Duodenal mucosa (tissue), 2 donors: ENCODE results near the gene ATRX.
"Not testable (repeated sequence)": the region's sequence is repeated elsewhere in the genome, so short reads cannot be mapped to it uniquely, and the experiment has no call there.

Source experiments
- H3K27ac ChIP-seq: one replicate; pipeline ENCODE4 v1.7.0; 2013; ENCODE audit warnings: low read depth, low read length
- H3K27me3 ChIP-seq, 2 donors: one replicate each; pipeline ENCODE4 v1.7.0; 2013; ENCODE audit warnings: low read length in 2 of 2, control low read depth in 1 of 2; ENCODE audit not compliant: insufficient read depth in 2 of 2, control insufficient read depth in 1 of 2
- H3K36me3 ChIP-seq, 2 donors: one replicate each; pipeline ENCODE4 v1.7.0; 2013; ENCODE audit warnings: low read length in 2 of 2, control low read depth in 1 of 2; ENCODE audit not compliant: insufficient read depth in 2 of 2, control insufficient read depth in 1 of 2
- H3K4me1 ChIP-seq, 2 donors: one replicate each; pipeline ENCODE4 v1.7.0; 2013; ENCODE audit warnings: low read length in 2 of 2, control low read depth in 1 of 2; ENCODE audit not compliant: insufficient read depth in 2 of 2, control insufficient read depth in 1 of 2
- H3K4me3 ChIP-seq, 2 donors: one replicate each; pipeline ENCODE4 v1.7.0; 2013; ENCODE audit warnings: low read length in 2 of 2, low read depth in 1 of 2
- H3K9ac ChIP-seq, 2 donors: one replicate each; pipeline ENCODE4 v1.7.0; 2013; ENCODE audit warnings: low read length in 2 of 2, low read depth in 1 of 2
- H3K9me3 ChIP-seq, 2 donors: one replicate each; pipeline ENCODE4 v1.7.0; 2013; ENCODE audit warnings: low read length in 2 of 2, control low read depth in 1 of 2; ENCODE audit not compliant: control insufficient read depth in 1 of 2

The ATRX gene

GRCh38 chrX:77595848-77596247, 190.2 kb downstream of the ATRX start:
- Histone ChIP-seq H3K4me1 (no peaks in the 10 kb centered on the region), H3K27me3 (no peaks in the 10 kb centered on the region), H3K9ac (no peak overlapping the region), H3K4me3 (no peak overlapping the region), H3K36me3 (peaks cover 0 to 3% of the 10 kb centered on the region in 2 donors), H3K9me3 (no peaks in the 10 kb centered on the region), H3K27ac (no peak overlapping the region)

GRCh38 chrX:77572322-77572721, 213.7 kb downstream of the ATRX start:
- H3K27me3 ChIP-seq = no peaks in the 10 kb centered on the region
- H3K9ac ChIP-seq = no peak overlapping the region
- H3K36me3 ChIP-seq = no peaks in the 10 kb centered on the region

GRCh38 chrX:77565278-77565677, 220.7 kb downstream of the ATRX start:
- Histone ChIP-seq H3K9me3 (no peaks in the 10 kb centered on the region), H3K4me1 (no peaks in the 10 kb centered on the region), H3K4me3 (no peak overlapping the region), H3K27ac (no peak overlapping the region), H3K36me3 (peaks cover 3 to 6% of the 10 kb centered on the region in 2 donors), H3K9ac (no peak overlapping the region), H3K27me3 (no peaks in the 10 kb centered on the region)

More at GRCh38 chrX:77572322-77572721, 213.7 kb downstream of the ATRX start:
- Histone ChIP-seq H3K9me3 (no peaks in the 10 kb centered on the region), H3K4me1 (no peaks in the 10 kb centered on the region), H3K27ac (no peak overlapping the region), H3K4me3 (no peak overlapping the region)

GRCh38 chrX:77564823-77565222, 221.2 kb downstream of the ATRX start:
- no peak overlapping the region for H3K4me3 ChIP-seq
- no peaks in the 10 kb centered on the region for H3K4me1 ChIP-seq
- H3K27me3 ChIP-seq = no peaks in the 10 kb centered on the region
- no peak overlapping the region for H3K27ac ChIP-seq
- no peak overlapping the region for H3K9ac ChIP-seq
- H3K9me3 ChIP-seq = no peaks in the 10 kb centered on the region
- H3K36me3 ChIP-seq = peaks cover 3 to 6% of the 10 kb centered on the region in 2 donors

GRCh38 chrX:77561372-77561771, 224.6 kb downstream of the ATRX start:
- no peak overlapping the region for H3K27ac ChIP-seq
- H3K9ac ChIP-seq = no peak overlapping the region
- no peaks in the 10 kb centered on the region for H3K9me3 ChIP-seq
- H3K4me1 ChIP-seq = no peaks in the 10 kb centered on the region
- no peaks in the 10 kb centered on the region for H3K27me3 ChIP-seq
- H3K4me3 ChIP-seq = no peak overlapping the region
- peaks cover 3 to 6% of the 10 kb centered on the region in 2 donors for H3K36me3 ChIP-seq

- H3K36me3 ChIP-seq = no peaks in the 10 kb centered on the region
- no peak overlapping the region for H3K9ac ChIP-seq
- H3K27me3 ChIP-seq = no peaks in the 10 kb centered on the region
- H3K4me3 ChIP-seq = no peak overlapping the region
- no peaks in the 10 kb centered on the region for H3K9me3 ChIP-seq
- H3K4me1 ChIP-seq = no peaks in the 10 kb centered on the region
- no peak overlapping the region for H3K27ac ChIP-seq
These were observed 229.7 kb downstream of the ATRX start for GRCh38 chrX:77556276-77556675.

GRCh38 chrX:77548751-77549150, 237.3 kb downstream of the ATRX start:
- Histone ChIP-seq H3K27ac (no peak overlapping the region), H3K36me3 (no peaks in the 10 kb centered on the region), H3K27me3 (no peaks in the 10 kb centered on the region), H3K4me1 (no peaks in the 10 kb centered on the region), H3K9ac (no peak overlapping the region), H3K4me3 (no peak overlapping the region), H3K9me3 (no peaks in the 10 kb centered on the region)

GRCh38 chrX:77539778-77540177, 246.2 kb downstream of the ATRX start:
- not testable (repeated sequence) for H3K27me3 ChIP-seq, H3K27ac ChIP-seq, H3K4me1 ChIP-seq, H3K4me3 ChIP-seq, H3K36me3 ChIP-seq, H3K9ac ChIP-seq, H3K9me3 ChIP-seq

- H3K36me3 ChIP-seq, H3K4me1 ChIP-seq, H3K4me3 ChIP-seq, H3K9me3 ChIP-seq, H3K27me3 ChIP-seq, H3K27ac ChIP-seq, H3K9ac ChIP-seq: not testable (repeated sequence)
These were observed 254.8 kb downstream of the ATRX start for GRCh38 chrX:77531261-77531660.

- Histone ChIP-seq H3K9me3 (no peaks in the 10 kb centered on the region), H3K4me3 (no peak overlapping the region), H3K36me3 (no peaks in the 10 kb centered on the region)
These were observed 258.0 kb downstream of the ATRX start for GRCh38 chrX:77528034-77528433.

More at GRCh38 chrX:77528034-77528433, 258.0 kb downstream of the ATRX start:
- H3K27me3 ChIP-seq = no peaks in the 10 kb centered on the region
- no peaks in the 10 kb centered on the region for H3K4me1 ChIP-seq
- no peak overlapping the region for H3K9ac ChIP-seq
- no peak overlapping the region for H3K27ac ChIP-seq
